Nephron progenitor cell (in vitro differentiated cells): Measurements from ENCODE around the gene MRTFB.
"Not testable (repeated sequence)": the region's sequence is repeated elsewhere in the genome, so short reads cannot be mapped to it uniquely, and the experiment has no call there.

ENCODE experiments used
- DNase-seq: peaks from one replicate; pipeline ENCODE4 v3.0.0; 2021
- H3K27ac Mint-ChIP-seq: 2 replicates; pipeline ENCODE4 v1.8.0; 2021; ENCODE audit warnings: mild to moderate bottlenecking, moderate library complexity, mixed read lengths
- H3K27me3 Mint-ChIP-seq: 2 replicates; pipeline ENCODE4 v1.8.0; 2021; ENCODE audit warnings: mild to moderate bottlenecking, low read depth, mixed read lengths; ENCODE audit not compliant: poor library complexity
- H3K36me3 Mint-ChIP-seq: 2 replicates; pipeline ENCODE4 v1.8.0; 2021; ENCODE audit warnings: low read depth, mixed read lengths
- H3K4me1 Mint-ChIP-seq: 2 replicates; pipeline ENCODE4 v1.8.0; 2021; ENCODE audit warnings: mixed read lengths
- H3K4me3 Mint-ChIP-seq: 2 replicates; pipeline ENCODE4 v1.8.0; 2021; ENCODE audit warnings: mild to moderate bottlenecking, moderate library complexity, mixed read lengths
- H3K9me3 Mint-ChIP-seq: 2 replicates; pipeline ENCODE4 v1.8.0; 2021; ENCODE audit warnings: mild to moderate bottlenecking, moderate library complexity, mixed read lengths
- CTCF ChIP-seq: fragments of 200-600 bp; sonication (generic); IDR thresholded peaks from 2 replicates; pipeline ENCODE4 v1.5.0; 2021; ENCODE audit warnings: antibody characterized with exemption

MRTFB gene

GRCh38 chr16:14070877-14071575 is at the start of gene MRTFB:
MRTFB (plus strand) TSS chr16:14071319; CDS start chr16:14140607, 69,288 bp downstream.
- Mint-ChIP-seq H3K27me3 (peaks cover 4% of the 10 kb centered on the region), H3K36me3 (no peaks in the 10 kb centered on the region)

GRCh38 chr16:14023526-14023925 is 47.6 kb upstream of the MRTFB start:
- H3K27ac Mint-ChIP-seq: not testable (repeated sequence)

More at GRCh38 chr16:14070877-14071575, at the start of gene MRTFB:
- TF ChIP-seq CTCF: no peak
- peak; percentile 94 for DNase-seq
- Mint-ChIP-seq H3K9me3 (no peaks in the 10 kb centered on the region), H3K4me1 (peaks cover 31% of the 10 kb centered on the region), H3K27ac (no peak within 1 kb of the TSS), H3K4me3 (peak within 1 kb of the TSS; percentile 91)

GRCh38 chr16:14024283-14024682 is 46.8 kb upstream of the MRTFB start:
- Mint-ChIP-seq H3K4me3 (no peak overlapping the region), H3K27me3 (peaks cover 12% of the 10 kb centered on the region), H3K9me3 (peaks cover 5% of the 10 kb centered on the region), H3K27ac (no peak overlapping the region), H3K36me3 (no peaks in the 10 kb centered on the region), H3K4me1 (peaks cover 9% of the 10 kb centered on the region)
- no peak for TF ChIP-seq CTCF
- no peak for DNase-seq

More at GRCh38 chr16:14023526-14023925, 47.6 kb upstream of the MRTFB start:
- H3K4me3 Mint-ChIP-seq, DNase-seq, H3K9me3 Mint-ChIP-seq, H3K36me3 Mint-ChIP-seq: not testable (repeated sequence)
- H3K27me3 Mint-ChIP-seq: peaks cover 12% of the 10 kb centered on the region
- H3K4me1 Mint-ChIP-seq: peaks cover 10% of the 10 kb centered on the region

- Mint-ChIP-seq H3K27ac (no peak overlapping the region), H3K9me3 (peaks cover 5% of the 10 kb centered on the region), H3K4me3 (no peak overlapping the region), H3K4me1 (peaks cover 9% of the 10 kb centered on the region), H3K36me3 (no peaks in the 10 kb centered on the region), H3K27me3 (peaks cover 5% of the 10 kb centered on the region)
- no peak for TF ChIP-seq CTCF
- no peak for DNase-seq
Observed at GRCh38 chr16:14026572-14027285, 44.4 kb upstream of the MRTFB start.

- peaks cover 9% of the 10 kb centered on the region for H3K4me1 Mint-ChIP-seq
Observed at GRCh38 chr16:14028202-14028601, 42.9 kb upstream of the MRTFB start.

More at GRCh38 chr16:14028202-14028601, 42.9 kb upstream of the MRTFB start:
- Mint-ChIP-seq H3K36me3 (no peaks in the 10 kb centered on the region), H3K27me3 (peaks cover 4% of the 10 kb centered on the region), H3K27ac (no peak overlapping the region), H3K4me3 (no peak overlapping the region), H3K9me3 (peaks cover 15% of the 10 kb centered on the region)
- TF ChIP-seq CTCF: no peak
- no peak for DNase-seq
